Ascending aorta (tissue), 2 donors: ENCODE data around the gene DRAXIN. TPM values are rescaled to one million over a fixed set of nuclear protein-coding genes. Genes with fewer than 3 reads are reported as not detected.

Source experiments
- DNase-seq, 2 donors: peaks; one replicate each; pipeline ENCODE4 v3.0.0-alpha.2; 2019; ENCODE audit warnings: low spot score in 2 of 2
- H3K27ac ChIP-seq, 2 donors: fragments of 200-600 bp; sonication (generic); one replicate each; pipeline ENCODE4 v1.5.1; 2016 to 2017; ENCODE audit warnings: mild to moderate bottlenecking in 1 of 2
- H3K27me3 ChIP-seq: fragments of 200-600 bp; sonication (generic); one replicate; pipeline ENCODE4 v1.5.1; 2017
- H3K36me3 ChIP-seq, 2 donors: fragments of 200-600 bp; sonication (generic); one replicate each; pipeline ENCODE4 v1.5.1; 2016
- H3K4me1 ChIP-seq, 2 donors: fragments of 200-600 bp; sonication (generic); one replicate each; pipeline ENCODE4 v1.5.1; 2016 to 2017; ENCODE audit warnings: mild to moderate bottlenecking in 1 of 2
- H3K4me3 ChIP-seq, 2 donors: fragments of 200-600 bp; sonication (generic); one replicate each; pipeline ENCODE4 v1.5.1; 2016 to 2017; ENCODE audit warnings: mild to moderate bottlenecking in 1 of 2
- H3K9me3 ChIP-seq, 2 donors: fragments of 200-600 bp; sonication (generic); one replicate each; pipeline ENCODE4 v1.5.1; 2016
- CTCF ChIP-seq, 3 experiments: fragments of 200-600 bp in 2 of 3; fragments of 450-650 bp in 1 of 3; sonication (generic) in 2 of 3; IDR thresholded peaks; one replicate each; pipeline ENCODE4 v1.5.1; 2016 to 2019; ENCODE audit warnings: antibody characterized with exemption in 3 of 3, mild to moderate bottlenecking in 1 of 3, moderate library complexity in 1 of 3
- intact Hi-C: fragments of 100-400 bp; cut with DNase I; formaldehyde crosslinking; loops from one replicate; pipeline ENCODE4 v1.15.1; 2023
- total RNA-seq: library from RNA; depleted of rRNA; stranded (reverse); fragments of >200 nt; gene quantifications from one replicate; pipeline ENCODE4 v1.1.0, GENCODE V29; 2016

DRAXIN gene
- total RNA-seq, 1 donor from 2014 or later = 1.8 TPM

GRCh38 chr1:11649624-11650330 lies 41.7 kb upstream of the DRAXIN start:
- no peak for TF ChIP-seq CTCF (IDR thresholded peaks at IDR 0.05)
- H3K27me3 ChIP-seq = no peaks in the 10 kb centered on the region
- no peaks in the 10 kb centered on the region for H3K9me3 ChIP-seq
- intact Hi-C loops = loop anchor here (1.0 to 10.0 kb wide), 3 partner anchors 70 to 255 kb away; partner anchors contain the start of genes CLCN6 and MTHFR
- DNase-seq = no peak
- peaks cover 5 to 7% of the 10 kb centered on the region in 2 donors for H3K4me1 ChIP-seq
- H3K4me3 ChIP-seq = peak overlapping the region in 1 of 2 donors; percentile 47
- no peaks in the 10 kb centered on the region for H3K36me3 ChIP-seq
- no peak overlapping the region for H3K27ac ChIP-seq

GRCh38 chr1:11650331-11650991 lies 41.0 kb upstream of the DRAXIN start:
- Histone ChIP-seq H3K9me3 (no peaks in the 10 kb centered on the region), H3K4me3 (peak overlapping the region in 1 of 2 donors; percentile 47), H3K36me3 (no peaks in the 10 kb centered on the region), H3K27me3 (no peaks in the 10 kb centered on the region), H3K4me1 (peaks cover 11 to 12% of the 10 kb centered on the region in 2 donors), H3K27ac (no peak overlapping the region)
- TF ChIP-seq CTCF (IDR thresholded peaks at IDR 0.05) = peak; percentile 67 to 84 (median 78)
- DNase-seq = peak; percentile 43 to 88
- intact Hi-C loops = loop anchor here (1.0 to 10.0 kb wide), 3 partner anchors 69 to 254 kb away; partner anchors contain the start of genes CLCN6 and MTHFR

- no peaks in the 10 kb centered on the region for H3K36me3 ChIP-seq
- no peak for TF ChIP-seq CTCF (IDR thresholded peaks at IDR 0.05)
- no peak for DNase-seq
- H3K4me3 ChIP-seq = peak overlapping the region in 1 of 2 donors; percentile 47
- no peak overlapping the region for H3K27ac ChIP-seq
- H3K9me3 ChIP-seq = no peaks in the 10 kb centered on the region
- peaks cover 13 to 18% of the 10 kb centered on the region in 2 donors for H3K4me1 ChIP-seq
- no peaks in the 10 kb centered on the region for H3K27me3 ChIP-seq
- intact Hi-C loops = loop anchor here (5.0 to 10.0 kb wide), 2 partner anchors 156 to 254 kb away; partner anchors contain the start of genes CLCN6 and MTHFR
Observed at GRCh38 chr1:11651017-11651416, 40.5 kb upstream of the DRAXIN start.

- Histone ChIP-seq H3K27ac (no peak overlapping the region), H3K4me1 (peaks cover 13 to 18% of the 10 kb centered on the region in 2 donors), H3K9me3 (no peaks in the 10 kb centered on the region), H3K36me3 (peaks cover 0 to 3% of the 10 kb centered on the region in 2 donors), H3K27me3 (no peaks in the 10 kb centered on the region), H3K4me3 (no peak overlapping the region)
- no peak for TF ChIP-seq CTCF (IDR thresholded peaks at IDR 0.05)
- intact Hi-C loops = loop anchor here (5.0 to 10.0 kb wide), 2 partner anchors 155 to 253 kb away; partner anchors contain the start of genes CLCN6 and MTHFR
- DNase-seq = no peak
Observed at GRCh38 chr1:11652203-11652780, 39.2 kb upstream of the DRAXIN start.

- no peak for TF ChIP-seq CTCF (IDR thresholded peaks at IDR 0.05)
- Histone ChIP-seq H3K4me1 (peaks cover 13 to 18% of the 10 kb centered on the region in 2 donors), H3K27me3 (no peaks in the 10 kb centered on the region), H3K36me3 (peaks cover 0 to 3% of the 10 kb centered on the region in 2 donors), H3K9me3 (no peaks in the 10 kb centered on the region), H3K4me3 (peak overlapping the region in 1 of 2 donors; percentile 86), H3K27ac (peak overlapping the region in 1 of 2 donors; percentile 41)
- no peak for DNase-seq
- intact Hi-C loops = loop anchor here (5.0 to 10.0 kb wide), 2 partner anchors 154 to 252 kb away; partner anchors contain the start of genes CLCN6 and MTHFR
Observed at GRCh38 chr1:11653101-11653860, 38.2 kb upstream of the DRAXIN start.
